Central memory CD8-positive, alpha-beta T cell (primary cell): ENCODE measurements around the gene CASKIN1.

ENCODE experiments used
- ATAC-seq: fragments of 150-1000 bp; cut with Tn5 transposase; replicated peaks from 2 replicates; pipeline ENCODE4 v1.10.0; 2022; ENCODE audit warnings: mild to moderate bottlenecking, moderate FRiP score, moderate number of reproducible peaks; ENCODE audit not compliant: poor library complexity, severe bottlenecking; ENCODE audit errors: extremely low read depth
- DNase-seq, 2 donors: peaks; one replicate each; pipeline ENCODE4 v3.0.0; 2021; ENCODE audit warnings: low spot score in 2 of 2
- H3K27ac Mint-ChIP-seq: one replicate; pipeline ENCODE4 v1.8.0; 2022; ENCODE audit warnings: low read depth, mild to moderate bottlenecking, moderate library complexity, mixed read lengths
- H3K27me3 Mint-ChIP-seq: one replicate; pipeline ENCODE4 v1.8.0; 2022; ENCODE audit warnings: mixed read lengths
- H3K36me3 Mint-ChIP-seq: one replicate; pipeline ENCODE4 v1.8.0; 2022; ENCODE audit warnings: mild to moderate bottlenecking, moderate library complexity, mixed read lengths; ENCODE audit not compliant: insufficient read depth
- H3K4me1 Mint-ChIP-seq: one replicate; pipeline ENCODE4 v1.8.0; 2022; ENCODE audit warnings: mixed read lengths
- H3K4me3 Mint-ChIP-seq: one replicate; pipeline ENCODE4 v1.8.0; 2022; ENCODE audit warnings: mild to moderate bottlenecking, moderate library complexity, mixed read lengths
- H3K9me3 Mint-ChIP-seq: one replicate; pipeline ENCODE4 v1.8.0; 2022; ENCODE audit warnings: mixed read lengths

CASKIN1 gene

GRCh38 chr16:2170080-2170479 lies 26.3 kb downstream of the CASKIN1 start:
- ATAC-seq (no peak), DNase-seq (no peak)
- Mint-ChIP-seq H3K4me3 (no peak overlapping the region), H3K27me3 (no peaks in the 10 kb centered on the region), H3K27ac (no peak overlapping the region), H3K9me3 (no peaks in the 10 kb centered on the region), H3K36me3 (peaks cover 2% of the 10 kb centered on the region), H3K4me1 (peaks cover 4% of the 10 kb centered on the region)

- Mint-ChIP-seq H3K4me1 (peaks cover 4% of the 10 kb centered on the region), H3K4me3 (no peak overlapping the region), H3K27ac (peak overlapping the region; percentile 64), H3K27me3 (no peaks in the 10 kb centered on the region), H3K36me3 (no peaks in the 10 kb centered on the region), H3K9me3 (no peaks in the 10 kb centered on the region)
- ATAC-seq (no peak), DNase-seq (no peak)
These were observed 29.3 kb downstream of the CASKIN1 start for GRCh38 chr16:2167068-2167638.

GRCh38 chr16:2166263-2167067 lies 29.9 kb downstream of the CASKIN1 start:
- no peaks in the 10 kb centered on the region for H3K27me3 Mint-ChIP-seq
- H3K27ac Mint-ChIP-seq, result peak overlapping the region; percentile 78

GRCh38 chr16:2165861-2166260 lies 30.5 kb downstream of the CASKIN1 start:
- Mint-ChIP-seq H3K27me3 (no peaks in the 10 kb centered on the region), H3K9me3 (no peaks in the 10 kb centered on the region), H3K27ac (peak overlapping the region; percentile 78), H3K4me1 (peaks cover 4% of the 10 kb centered on the region), H3K4me3 (no peak overlapping the region), H3K36me3 (no peaks in the 10 kb centered on the region)
- DNase-seq (no peak), ATAC-seq (no peak)

More at GRCh38 chr16:2166263-2167067, 29.9 kb downstream of the CASKIN1 start:
- ATAC-seq (no peak), DNase-seq (no peak)
- no peak overlapping the region for H3K4me3 Mint-ChIP-seq
- H3K9me3 Mint-ChIP-seq, result no peaks in the 10 kb centered on the region
- peaks cover 4% of the 10 kb centered on the region for H3K4me1 Mint-ChIP-seq
- no peaks in the 10 kb centered on the region for H3K36me3 Mint-ChIP-seq

- Mint-ChIP-seq H3K27me3 (no peaks in the 10 kb centered on the region), H3K36me3 (no peaks in the 10 kb centered on the region), H3K27ac (no peak overlapping the region), H3K4me1 (peaks cover 5% of the 10 kb centered on the region), H3K4me3 (peak overlapping the region; percentile 47), H3K9me3 (no peaks in the 10 kb centered on the region)
- DNase-seq (no peak), ATAC-seq (no peak)
These were observed 33.1 kb downstream of the CASKIN1 start for GRCh38 chr16:2163211-2163881.

GRCh38 chr16:2162676-2163118 lies 33.7 kb downstream of the CASKIN1 start:
- peaks cover 11% of the 10 kb centered on the region for H3K4me1 Mint-ChIP-seq
- no peaks in the 10 kb centered on the region for H3K36me3 Mint-ChIP-seq
- ATAC-seq (no peak), DNase-seq (no peak)
- no peak overlapping the region for H3K4me3 Mint-ChIP-seq
- no peaks in the 10 kb centered on the region for H3K27me3 Mint-ChIP-seq
- no peaks in the 10 kb centered on the region for H3K9me3 Mint-ChIP-seq
- H3K27ac Mint-ChIP-seq, result no peak overlapping the region

GRCh38 chr16:2161911-2162310 lies 34.5 kb downstream of the CASKIN1 start:
- Mint-ChIP-seq H3K4me3 (no peak overlapping the region), H3K27me3 (no peaks in the 10 kb centered on the region), H3K27ac (no peak overlapping the region), H3K4me1 (peaks cover 19% of the 10 kb centered on the region), H3K9me3 (no peaks in the 10 kb centered on the region), H3K36me3 (no peaks in the 10 kb centered on the region)
- ATAC-seq, result no peak
- no peak for DNase-seq

- ATAC-seq (no peak), DNase-seq (no peak)
- H3K27ac Mint-ChIP-seq, result no peak overlapping the region
- H3K9me3 Mint-ChIP-seq, result no peaks in the 10 kb centered on the region
- no peaks in the 10 kb centered on the region for H3K27me3 Mint-ChIP-seq
- H3K4me3 Mint-ChIP-seq, result no peak overlapping the region
- H3K36me3 Mint-ChIP-seq, result no peaks in the 10 kb centered on the region
- peaks cover 25% of the 10 kb centered on the region for H3K4me1 Mint-ChIP-seq
These were observed 35.4 kb downstream of the CASKIN1 start for GRCh38 chr16:2160915-2161551.

- Mint-ChIP-seq H3K27me3 (no peaks in the 10 kb centered on the region), H3K9me3 (no peaks in the 10 kb centered on the region), H3K36me3 (peaks cover 9% of the 10 kb centered on the region), H3K27ac (peak overlapping the region; percentile 79), H3K4me3 (no peak overlapping the region), H3K4me1 (peaks cover 29% of the 10 kb centered on the region)
- no peak for ATAC-seq
- no peak for DNase-seq
These were observed 37.1 kb downstream of the CASKIN1 start for GRCh38 chr16:2159175-2159838.

- DNase-seq (no peak), ATAC-seq (no peak)
- Mint-ChIP-seq H3K36me3 (peaks cover 9% of the 10 kb centered on the region), H3K9me3 (no peaks in the 10 kb centered on the region), H3K27ac (peak overlapping the region; percentile 79), H3K4me1 (peaks cover 37% of the 10 kb centered on the region), H3K27me3 (no peaks in the 10 kb centered on the region), H3K4me3 (no peak overlapping the region)
These were observed 38.2 kb downstream of the CASKIN1 start for GRCh38 chr16:2158262-2158638.

- peaks cover 9% of the 10 kb centered on the region for H3K36me3 Mint-ChIP-seq
- H3K27ac Mint-ChIP-seq, result peak overlapping the region; percentile 79
- peak overlapping the region; percentile 79 for H3K4me3 Mint-ChIP-seq
- ATAC-seq, result no peak
- H3K9me3 Mint-ChIP-seq, result no peaks in the 10 kb centered on the region
- H3K4me1 Mint-ChIP-seq, result peaks cover 38% of the 10 kb centered on the region
- H3K27me3 Mint-ChIP-seq, result no peaks in the 10 kb centered on the region
- DNase-seq, result no peak
These were observed 38.7 kb downstream of the CASKIN1 start for GRCh38 chr16:2157480-2158261.
